ENCODE data around the gene ANKRD2. TPM values are rescaled to one million over a fixed set of nuclear protein-coding genes. Genes with fewer than 3 reads are reported as not detected.

Gene ANKRD2
- polyA plus RNA-seq, 6 donors from 2014 or later = not detected

DNA sequence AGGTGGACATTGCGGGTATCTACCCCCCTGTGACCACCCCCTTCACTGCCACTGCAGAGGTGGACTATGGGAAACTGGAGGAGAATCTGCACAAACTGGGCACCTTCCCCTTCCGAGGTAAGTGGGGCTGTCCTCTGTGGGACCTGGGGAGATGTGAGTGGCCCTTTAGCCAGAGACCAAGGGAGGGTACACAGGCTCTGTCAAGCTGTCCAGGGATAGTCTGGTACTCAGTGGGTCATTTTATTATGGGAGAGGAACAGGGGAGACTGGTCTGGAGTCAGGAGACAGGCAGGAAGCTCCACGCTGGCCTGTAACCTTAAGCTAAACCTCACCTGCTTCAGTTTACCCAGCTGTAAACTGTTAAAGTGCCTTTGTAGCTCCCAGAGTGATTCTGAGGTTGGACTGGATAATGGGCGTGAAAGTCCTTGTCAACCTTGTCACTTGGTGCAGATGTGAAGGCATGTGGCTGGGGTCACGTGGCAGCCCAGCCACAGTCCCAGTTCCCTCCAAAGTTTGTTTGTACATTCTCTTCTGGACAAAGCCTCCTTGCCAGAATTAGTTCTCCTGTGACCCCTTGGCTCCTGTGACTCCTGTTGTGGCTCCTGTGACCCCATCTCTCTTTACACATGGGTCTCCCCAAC is 12.3 kb downstream of the ANKRD2 start:
- peaks cover 0 to 7% (median 5%) of the 10 kb centered on the region in 3 donors for H3K27me3 Mint-ChIP-seq
- H3K4me1 Mint-ChIP-seq = no peaks in the 10 kb centered on the region
- H3K36me3 Mint-ChIP-seq = no peaks in the 10 kb centered on the region
- DNase-seq (no peak), ATAC-seq (ENCODE audit: low read depth in 2 of 2) (no peak)
- no peak overlapping the region for H3K27ac Mint-ChIP-seq
- H3K4me3 Mint-ChIP-seq = no peak overlapping the region
- no peaks in the 10 kb centered on the region for H3K9me3 Mint-ChIP-seq

DNA sequence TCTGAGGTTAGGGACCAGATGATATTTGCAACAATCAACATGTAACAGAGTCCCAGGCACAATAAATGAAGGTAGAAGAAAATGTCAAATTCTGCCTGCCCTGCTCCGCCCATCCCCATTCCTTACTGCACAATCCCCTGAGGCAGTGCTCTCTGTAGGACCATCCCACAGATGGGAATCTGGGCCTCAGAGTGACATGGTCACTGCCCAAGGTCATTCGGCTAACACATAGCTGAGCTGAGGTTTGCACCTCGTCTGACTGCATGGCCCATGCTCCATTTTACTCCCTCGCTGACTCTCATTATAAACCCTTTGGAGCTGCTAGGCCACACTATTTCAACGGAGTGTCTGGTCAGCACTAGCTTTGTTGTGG is 12.8 kb downstream of the ANKRD2 start:
- no peak overlapping the region for H3K4me3 Mint-ChIP-seq
- no peak overlapping the region for H3K27ac Mint-ChIP-seq
- H3K4me1 Mint-ChIP-seq = no peaks in the 10 kb centered on the region
- DNase-seq (no peak), ATAC-seq (ENCODE audit: low read depth in 2 of 2) (no peak)
- no peaks in the 10 kb centered on the region for H3K9me3 Mint-ChIP-seq
- no peaks in the 10 kb centered on the region for H3K36me3 Mint-ChIP-seq
- peaks cover 0 to 7% (median 5%) of the 10 kb centered on the region in 3 donors for H3K27me3 Mint-ChIP-seq

DNA sequence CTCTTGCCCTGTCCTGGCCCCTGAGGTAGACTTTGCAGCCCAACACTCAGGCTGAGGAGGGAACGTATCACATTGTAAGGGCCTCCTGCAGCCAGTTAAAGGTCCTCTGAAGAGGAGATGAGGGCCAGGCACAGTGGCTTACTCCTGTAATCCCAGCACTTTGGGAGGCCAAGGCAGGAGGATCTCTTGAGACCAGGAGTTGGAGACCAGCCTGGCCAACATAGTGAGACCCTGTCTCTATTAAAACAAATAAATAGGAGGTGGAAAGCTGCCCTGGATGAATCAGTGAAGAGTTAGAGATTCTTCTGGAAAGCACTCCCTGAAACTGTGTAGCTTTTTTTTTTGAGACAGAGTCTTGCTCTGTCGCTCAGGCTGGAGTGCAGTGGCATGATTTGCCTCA is 14.6 kb downstream of the ANKRD2 start:
- Mint-ChIP-seq H3K27ac (no peak overlapping the region), H3K9me3 (no peaks in the 10 kb centered on the region), H3K4me1 (no peaks in the 10 kb centered on the region), H3K27me3 (peaks cover 0 to 7% (median 5%) of the 10 kb centered on the region in 3 donors), H3K36me3 (no peaks in the 10 kb centered on the region), H3K4me3 (no peak overlapping the region)
- no peak for ATAC-seq (ENCODE audit: low read depth in 2 of 2)
- DNase-seq = no peak

DNA sequence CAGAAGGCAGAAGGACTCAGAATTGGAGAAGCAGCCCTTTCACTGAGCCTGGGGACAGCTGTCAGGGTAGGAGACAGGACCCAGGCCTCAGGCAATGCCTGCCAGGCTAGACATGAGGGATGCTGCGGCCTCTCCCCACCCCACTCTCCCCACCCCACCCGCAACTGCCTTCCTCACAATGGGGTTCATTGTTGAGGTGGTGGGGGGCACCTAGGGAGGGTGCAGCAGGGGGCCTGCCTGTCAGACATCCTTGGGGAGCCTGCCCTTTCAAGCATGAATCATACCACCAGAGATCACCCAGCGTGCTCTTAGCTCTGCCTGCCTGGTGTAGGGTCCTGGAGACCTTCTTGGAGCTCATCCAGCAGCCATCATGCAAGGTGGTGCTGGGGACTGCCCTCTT is 16.9 kb downstream of the ANKRD2 start, which contains the start of gene C10orf62:
TSS of gene C10orf62 (plus strand) at position 243 of the 400 bp plus-strand sequence. CDS start 177 bp downstream, outside the sequence.
- Mint-ChIP-seq H3K9me3 (no peaks in the 10 kb centered on the region), H3K27ac (no peak within 1 kb of the TSS), H3K27me3 (peaks cover 0 to 8% (median 1%) of the 10 kb centered on the region in 3 donors), H3K36me3 (no peaks in the 10 kb centered on the region), H3K4me3 (no peak within 1 kb of the TSS), H3K4me1 (no peaks in the 10 kb centered on the region)
- DNase-seq (no peak), ATAC-seq (ENCODE audit: low read depth in 2 of 2) (no peak)

DNA sequence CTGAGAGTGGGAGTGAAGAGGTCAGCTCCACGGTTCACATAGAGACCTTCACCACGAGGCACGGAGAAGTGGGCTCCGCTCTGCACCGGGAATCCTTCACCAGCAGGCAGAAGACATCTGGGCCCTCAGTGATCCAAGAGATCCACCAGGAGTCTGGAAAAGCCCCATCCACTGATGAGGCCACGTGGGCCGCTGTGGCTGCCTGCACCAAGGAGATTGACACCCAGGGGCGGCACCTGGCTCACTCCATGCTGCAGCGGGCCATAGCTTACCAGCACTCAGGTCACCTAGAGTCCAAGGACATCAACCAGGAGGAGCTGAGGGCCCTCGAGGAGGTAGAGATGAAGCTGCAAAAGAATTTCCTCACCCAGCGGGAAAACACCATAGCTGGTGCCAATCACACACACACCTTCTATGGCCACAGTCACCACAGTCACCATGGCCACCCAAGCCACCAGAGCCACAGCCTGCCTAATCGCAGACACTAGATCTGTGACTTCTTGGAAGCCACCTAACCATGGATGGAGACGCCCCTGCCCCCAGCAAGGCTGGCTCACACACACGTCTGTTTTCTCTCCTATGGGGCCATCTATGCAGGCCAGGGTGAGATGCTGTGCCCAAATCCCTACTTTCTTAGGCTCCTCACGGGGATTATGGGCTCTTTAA is 17.6 kb downstream of the ANKRD2 start:
- no peak for DNase-seq

DNA sequence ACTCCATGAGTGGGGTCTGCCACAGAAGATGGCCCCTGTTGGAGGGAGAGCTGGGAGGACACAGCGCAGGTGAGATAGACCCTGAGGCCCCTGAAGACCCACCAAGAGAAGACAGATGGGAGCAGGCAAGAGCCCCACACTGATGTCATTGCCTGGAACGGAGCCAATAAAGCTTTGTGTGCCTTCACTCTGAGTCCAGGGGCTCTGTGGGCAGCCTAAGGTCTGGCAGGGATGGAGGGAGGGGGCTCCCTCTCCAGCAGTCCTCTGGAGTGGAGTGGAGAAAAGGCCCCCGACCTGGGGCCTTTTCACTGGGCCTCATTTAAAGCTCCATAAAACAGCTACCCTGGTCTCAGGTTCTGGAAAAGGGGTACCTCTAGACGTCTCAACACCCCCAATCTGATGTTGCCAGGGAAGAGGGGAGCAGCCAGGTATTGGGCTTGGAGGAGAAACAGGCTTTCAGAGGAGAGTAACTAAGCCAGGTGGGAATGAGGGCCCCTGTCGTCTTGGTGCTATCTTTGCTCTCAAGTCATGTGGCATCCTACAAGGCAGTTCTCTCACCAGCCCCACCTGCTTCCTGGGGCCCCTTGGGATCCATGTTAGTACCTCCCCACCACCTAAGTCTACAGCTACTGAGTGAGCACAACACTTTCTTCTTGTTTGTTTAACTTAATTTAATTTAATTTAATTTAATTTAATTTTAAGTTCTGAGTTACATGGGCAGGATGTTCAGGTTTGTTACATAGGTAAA is 18.3 kb downstream of the ANKRD2 start:
- H3K27me3 Mint-ChIP-seq = peaks cover 0 to 11% (median 0%) of the 10 kb centered on the region in 3 donors
- no peak overlapping the region for H3K4me3 Mint-ChIP-seq
- ATAC-seq (ENCODE audit: low read depth in 2 of 2) (no peak), DNase-seq (no peak)
- no peaks in the 10 kb centered on the region for H3K4me1 Mint-ChIP-seq
- H3K36me3 Mint-ChIP-seq = no peaks in the 10 kb centered on the region
- H3K27ac Mint-ChIP-seq = no peak overlapping the region
- no peaks in the 10 kb centered on the region for H3K9me3 Mint-ChIP-seq

More for the DNA sequence above, 17.6 kb downstream of the ANKRD2 start:
- Mint-ChIP-seq H3K9me3 (no peaks in the 10 kb centered on the region), H3K4me3 (no peak overlapping the region), H3K27ac (no peak overlapping the region), H3K4me1 (no peaks in the 10 kb centered on the region), H3K36me3 (no peaks in the 10 kb centered on the region), H3K27me3 (peaks cover 0 to 14% (median 0%) of the 10 kb centered on the region in 3 donors)
- no peak for ATAC-seq (ENCODE audit: low read depth in 2 of 2)

DNA sequence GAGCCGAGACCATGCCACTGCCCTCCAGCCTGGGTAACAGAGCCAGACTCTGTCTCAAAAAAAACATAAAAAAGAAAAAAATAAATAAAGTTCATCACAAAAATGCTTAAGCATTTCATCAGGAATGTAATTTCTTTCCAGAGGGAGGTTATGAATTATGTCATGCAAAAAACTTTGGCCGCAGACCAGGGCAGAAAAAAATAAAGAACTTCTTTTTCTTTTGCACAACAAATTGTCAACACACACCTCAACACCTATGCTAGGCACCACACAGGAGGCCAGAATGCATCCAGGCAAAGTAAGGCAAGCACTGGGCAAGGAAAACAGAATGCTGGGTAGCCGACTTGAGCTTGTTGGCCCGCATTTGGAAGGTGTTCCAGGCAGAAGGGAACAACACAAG is 20.8 kb downstream of the ANKRD2 start:
- H3K4me3 Mint-ChIP-seq = no peak overlapping the region
- no peaks in the 10 kb centered on the region for H3K36me3 Mint-ChIP-seq
- H3K27me3 Mint-ChIP-seq = peaks cover 0 to 14% (median 0%) of the 10 kb centered on the region in 3 donors
- H3K27ac Mint-ChIP-seq = no peak overlapping the region
- DNase-seq = no peak
- no peak for ATAC-seq (ENCODE audit: low read depth in 2 of 2)
- no peaks in the 10 kb centered on the region for H3K4me1 Mint-ChIP-seq
- H3K9me3 Mint-ChIP-seq = no peaks in the 10 kb centered on the region

DNA sequence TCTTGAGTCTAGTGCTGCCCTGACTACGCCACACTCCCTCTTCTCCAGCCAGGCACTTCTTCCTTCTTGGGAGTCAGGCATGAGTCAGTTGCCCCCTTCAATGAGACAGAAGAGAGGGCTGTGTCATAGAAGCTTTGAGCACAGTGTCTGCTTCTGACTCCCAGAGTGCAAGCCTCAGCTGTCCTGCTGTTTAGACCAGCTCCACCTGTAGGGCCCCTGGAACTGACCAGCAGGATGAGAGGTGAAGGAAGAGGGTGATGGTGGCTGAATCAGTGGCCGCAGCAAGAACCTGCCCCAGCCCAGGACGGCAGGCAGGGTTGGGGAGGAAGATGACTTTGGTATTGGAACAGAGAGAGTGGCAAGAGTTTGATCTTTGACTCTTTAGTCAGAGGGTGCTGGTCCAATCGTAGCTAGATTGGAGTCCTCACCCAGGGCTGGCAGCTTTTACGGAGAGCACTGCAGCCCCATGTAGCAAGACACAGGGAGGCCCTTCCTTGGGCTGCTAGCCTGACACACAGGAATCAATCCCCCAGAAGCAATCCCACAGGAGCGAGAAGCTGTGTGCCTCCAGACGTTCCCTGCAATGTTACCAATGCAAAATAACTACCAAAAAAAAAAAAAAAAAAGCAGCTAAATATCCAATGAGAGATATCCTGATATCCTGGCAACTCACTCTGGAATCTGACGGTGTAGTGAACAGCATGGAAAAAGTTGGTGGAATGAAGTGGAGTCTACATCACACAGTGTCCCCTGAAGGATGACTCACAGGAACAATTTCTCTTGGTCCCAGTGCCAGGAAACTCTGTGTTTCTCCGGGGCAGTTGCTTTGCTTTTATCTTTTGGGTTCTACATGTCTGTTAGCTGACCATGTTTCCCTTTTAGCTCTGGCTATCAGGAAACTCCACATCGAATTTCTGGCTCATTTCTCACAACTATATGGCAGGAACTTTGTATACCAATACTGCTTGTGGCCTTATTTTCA is 23.8 kb downstream of the ANKRD2 start:
- Mint-ChIP-seq H3K36me3 (no peaks in the 10 kb centered on the region), H3K27ac (peak overlapping the region in 1 of 6 donors; percentile 54), H3K27me3 (peaks cover 0 to 14% (median 0%) of the 10 kb centered on the region in 3 donors)

DNA sequence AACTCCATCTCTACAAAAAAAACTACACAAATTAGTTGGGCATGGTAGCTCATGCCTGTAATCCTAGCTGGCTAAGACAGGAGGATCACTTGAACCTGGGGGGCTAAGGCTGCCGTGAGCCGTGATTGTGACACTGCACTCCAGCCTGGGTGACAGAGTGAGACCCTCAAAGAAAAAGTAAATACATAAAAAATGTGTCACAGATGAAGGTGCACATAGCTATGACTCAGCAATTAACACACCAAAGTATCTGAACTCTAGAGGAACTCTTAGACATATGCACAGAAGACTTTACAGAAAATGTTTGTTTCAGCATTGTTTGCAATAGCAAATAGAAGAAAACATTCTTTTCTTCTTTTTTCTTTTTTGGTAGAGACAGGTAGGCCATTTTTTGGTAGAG is 25.2 kb downstream of the ANKRD2 start:
- Mint-ChIP-seq H3K4me1 (no peaks in the 10 kb centered on the region), H3K36me3 (no peaks in the 10 kb centered on the region), H3K9me3 (no peaks in the 10 kb centered on the region), H3K4me3 (peak overlapping the region in 1 of 8 donors; percentile 63), H3K27ac (peak overlapping the region in 2 of 6 donors; percentile 26 to 44), H3K27me3 (peaks cover 0 to 14% (median 0%) of the 10 kb centered on the region in 3 donors)
- ATAC-seq (ENCODE audit: low read depth in 2 of 2) (no peak), DNase-seq (no peak)

More for the DNA sequence above, 23.8 kb downstream of the ANKRD2 start:
- Mint-ChIP-seq H3K4me3 (no peak overlapping the region), H3K9me3 (no peaks in the 10 kb centered on the region), H3K4me1 (no peaks in the 10 kb centered on the region)
- no peak for DNase-seq
- no peak for ATAC-seq (ENCODE audit: low read depth in 2 of 2)

DNA sequence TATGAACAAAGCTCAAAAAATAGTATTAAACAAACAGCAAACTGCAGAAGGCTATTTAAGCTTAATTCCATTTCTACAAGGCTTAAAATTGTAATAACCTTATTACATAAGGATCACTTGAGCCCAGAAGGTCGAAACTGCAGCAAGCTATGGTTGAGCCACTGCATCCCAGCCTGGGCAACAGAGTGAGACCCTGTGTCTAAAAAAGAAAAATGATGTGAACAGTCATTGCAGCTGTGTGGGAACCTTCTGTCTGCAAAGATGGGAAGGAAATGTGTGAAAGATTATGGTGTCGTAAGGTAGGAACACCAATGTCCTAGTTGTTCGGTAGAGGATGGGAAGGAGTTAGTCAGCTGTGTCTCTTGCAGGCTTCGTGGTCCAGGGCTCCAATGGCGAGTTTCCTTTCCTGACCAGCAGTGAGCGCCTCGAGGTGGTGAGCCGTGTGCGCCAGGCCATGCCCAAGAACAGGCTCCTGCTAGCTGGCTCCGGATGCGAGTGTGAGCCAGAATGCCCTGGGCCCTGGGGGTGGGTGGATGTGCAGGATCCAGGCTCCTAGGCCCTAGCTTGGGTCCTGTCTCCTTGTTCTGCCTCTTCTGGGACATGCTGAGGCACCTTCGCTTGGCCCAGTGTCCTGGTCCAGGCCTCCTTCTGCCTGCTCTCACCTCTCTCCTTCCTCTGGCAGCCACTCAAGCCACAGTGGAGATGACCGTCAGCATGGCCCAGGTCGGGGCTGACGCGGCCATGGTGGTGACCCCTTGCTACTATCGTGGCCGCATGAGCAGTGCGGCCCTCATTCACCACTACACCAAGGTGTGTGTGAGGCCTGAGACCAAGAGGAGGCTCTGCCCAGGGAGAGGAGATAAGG is 26.1 kb downstream of the ANKRD2 start:
- no peak for ATAC-seq (ENCODE audit: low read depth in 2 of 2)
- no peak for DNase-seq
- H3K9me3 Mint-ChIP-seq = no peaks in the 10 kb centered on the region
- peak overlapping the region in 1 of 8 donors; percentile 44 for H3K4me3 Mint-ChIP-seq
- peaks cover 0 to 14% (median 0%) of the 10 kb centered on the region in 3 donors for H3K27me3 Mint-ChIP-seq
- no peaks in the 10 kb centered on the region for H3K36me3 Mint-ChIP-seq
- no peak overlapping the region for H3K27ac Mint-ChIP-seq
- H3K4me1 Mint-ChIP-seq = no peaks in the 10 kb centered on the region

DNA sequence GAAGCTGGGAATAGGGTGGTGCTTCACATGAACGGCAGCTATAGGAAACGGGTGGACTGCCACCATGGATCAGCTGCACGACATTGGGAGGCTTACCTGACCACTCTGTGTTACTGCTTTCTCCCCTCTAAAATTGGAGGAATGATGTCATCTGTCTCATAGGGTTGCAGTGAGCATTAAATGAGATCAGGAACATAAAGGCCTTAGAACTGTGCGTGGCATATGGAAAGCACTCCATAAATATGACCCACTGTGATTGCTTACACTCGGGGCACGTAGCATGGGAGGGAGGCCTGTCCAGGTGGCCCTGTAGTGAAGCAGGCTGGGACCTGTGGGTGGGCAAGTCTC is 26.7 kb downstream of the ANKRD2 start:
- DNase-seq (no peak), ATAC-seq (ENCODE audit: low read depth in 2 of 2) (no peak)
- no peaks in the 10 kb centered on the region for H3K9me3 Mint-ChIP-seq
- peaks cover 0 to 14% (median 0%) of the 10 kb centered on the region in 3 donors for H3K27me3 Mint-ChIP-seq
- no peak overlapping the region for H3K4me3 Mint-ChIP-seq
- no peaks in the 10 kb centered on the region for H3K4me1 Mint-ChIP-seq
- H3K27ac Mint-ChIP-seq = no peak overlapping the region
- H3K36me3 Mint-ChIP-seq = no peaks in the 10 kb centered on the region

DNA sequence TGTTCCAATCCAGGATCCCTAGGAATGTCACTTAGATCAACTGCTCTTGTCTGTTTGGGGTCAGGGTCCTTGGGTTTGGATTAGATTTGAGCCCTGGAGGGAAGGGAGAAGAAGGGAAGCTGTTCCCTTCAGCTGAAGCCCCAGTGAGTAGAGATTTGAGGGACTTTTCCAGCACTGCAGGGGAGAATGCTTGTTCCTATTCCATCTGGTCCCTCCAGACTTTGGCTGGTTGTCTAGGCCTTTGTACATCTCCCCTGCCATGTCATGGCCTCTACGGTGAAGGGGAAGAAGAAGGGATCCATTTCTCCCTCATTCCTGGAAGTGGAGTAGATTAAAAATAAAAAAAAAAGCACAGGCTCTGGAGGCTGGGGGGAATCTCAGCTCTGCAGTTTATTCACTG is 28.0 kb downstream of the ANKRD2 start:
- no peak overlapping the region for H3K27ac Mint-ChIP-seq
- DNase-seq = no peak
- no peak overlapping the region for H3K4me3 Mint-ChIP-seq
- peaks cover 0 to 13% (median 0%) of the 10 kb centered on the region in 3 donors for H3K27me3 Mint-ChIP-seq
- no peak for ATAC-seq (ENCODE audit: low read depth in 2 of 2)
- H3K9me3 Mint-ChIP-seq = no peaks in the 10 kb centered on the region
- no peaks in the 10 kb centered on the region for H3K36me3 Mint-ChIP-seq
- no peaks in the 10 kb centered on the region for H3K4me1 Mint-ChIP-seq
